GM21737 (cell line): ENCODE data around the gene SERPINE2.

Experiments used
- ATAC-seq: cut with Tn5 transposase; IDR thresholded peaks from one replicate; pipeline ENCODE4 v1.9.1; 2021; ENCODE audit warnings: mild to moderate bottlenecking, moderate library complexity; ENCODE audit not compliant: unreplicated experiment

The SERPINE2 gene

DNA sequence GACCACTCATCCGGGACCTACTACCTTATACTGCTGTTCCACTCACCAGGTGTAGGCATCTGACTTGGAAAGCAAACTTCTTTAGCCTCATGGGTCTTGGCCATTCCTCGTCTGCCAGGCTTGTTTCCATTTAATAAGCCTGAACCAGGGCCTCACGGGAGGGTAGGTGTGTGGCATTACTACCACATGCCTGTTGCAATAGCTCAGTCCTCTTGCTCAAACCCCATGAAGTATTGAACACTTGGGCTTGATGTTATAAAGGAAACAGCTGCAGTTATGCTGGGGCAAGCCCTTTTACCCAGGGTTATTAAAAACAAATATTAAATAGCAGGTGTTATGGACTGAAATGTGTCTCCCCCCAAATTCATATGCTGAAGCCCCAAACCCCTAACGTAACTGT lies 60.6 kb downstream of the SERPINE2 start:
- ATAC-seq, result no peak

DNA sequence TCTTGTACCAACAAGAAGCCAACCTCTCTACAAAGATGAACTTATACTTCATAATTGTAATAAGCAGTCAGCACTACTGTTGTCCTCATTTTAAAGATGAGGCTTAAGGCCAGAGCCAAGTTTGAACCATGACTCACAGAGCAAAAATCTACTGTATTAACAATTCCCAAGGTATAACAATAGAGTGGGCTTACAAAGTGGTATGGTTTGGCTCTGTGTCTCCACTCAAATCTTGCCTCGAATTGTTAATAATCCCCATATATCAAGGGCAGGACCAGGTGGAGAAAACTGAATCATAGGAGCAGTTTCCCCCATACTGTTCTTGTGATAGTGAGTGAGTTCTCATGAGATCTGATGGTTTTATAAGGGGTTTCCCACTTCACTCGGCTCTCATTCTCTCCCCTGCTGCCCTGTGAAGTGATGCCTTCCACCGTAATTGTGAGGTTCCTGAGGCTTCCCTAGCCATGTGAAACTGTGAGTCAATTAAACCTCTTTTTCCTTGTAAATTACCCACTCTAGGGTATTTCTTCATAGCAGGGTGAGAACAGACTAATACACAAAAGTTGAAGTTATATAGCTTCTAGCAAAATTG lies 62.4 kb downstream of the SERPINE2 start:
- no peak for ATAC-seq

DNA sequence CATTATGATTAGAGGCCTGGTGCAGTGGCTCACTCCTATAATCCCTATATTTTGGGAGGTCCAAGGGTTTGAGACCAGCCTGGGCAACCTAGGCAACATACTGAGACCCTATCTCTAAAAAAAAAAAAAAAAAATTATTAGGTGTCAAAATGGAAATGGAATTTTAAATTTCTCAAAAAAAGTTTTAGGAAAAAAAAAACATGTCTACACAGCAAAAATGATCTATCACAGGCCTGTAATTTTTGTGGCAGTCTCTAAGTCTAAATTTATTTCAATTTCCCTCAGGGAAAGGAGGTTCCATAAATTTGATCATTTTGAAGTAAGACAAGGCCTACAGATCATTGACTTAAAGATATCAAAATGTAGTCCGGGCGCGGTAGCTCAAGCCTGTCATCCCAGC lies 65.5 kb downstream of the SERPINE2 start:
- ATAC-seq, result no peak

DNA sequence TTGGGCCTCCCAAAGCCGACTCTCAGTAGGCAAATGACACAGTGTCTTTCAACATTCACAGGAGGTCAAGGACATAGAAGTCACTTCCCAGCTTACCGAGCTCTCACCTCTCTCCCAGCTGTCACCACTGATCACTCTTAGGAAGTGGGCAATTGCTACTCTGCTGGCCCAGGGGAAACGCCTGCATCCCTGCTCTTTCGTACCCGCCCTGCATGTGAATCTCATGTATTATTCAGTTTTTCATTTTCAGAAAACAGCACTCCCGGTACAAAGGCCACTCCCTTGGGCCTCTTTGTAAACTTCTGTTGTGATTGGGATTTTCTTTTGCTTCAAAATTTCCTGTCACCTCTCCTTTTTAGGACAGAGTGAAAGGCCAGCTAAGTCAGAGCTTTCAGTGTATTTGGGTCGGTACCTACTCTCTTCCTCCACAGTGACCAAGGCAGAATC lies 66.4 kb downstream of the SERPINE2 start:
- no peak for ATAC-seq

DNA sequence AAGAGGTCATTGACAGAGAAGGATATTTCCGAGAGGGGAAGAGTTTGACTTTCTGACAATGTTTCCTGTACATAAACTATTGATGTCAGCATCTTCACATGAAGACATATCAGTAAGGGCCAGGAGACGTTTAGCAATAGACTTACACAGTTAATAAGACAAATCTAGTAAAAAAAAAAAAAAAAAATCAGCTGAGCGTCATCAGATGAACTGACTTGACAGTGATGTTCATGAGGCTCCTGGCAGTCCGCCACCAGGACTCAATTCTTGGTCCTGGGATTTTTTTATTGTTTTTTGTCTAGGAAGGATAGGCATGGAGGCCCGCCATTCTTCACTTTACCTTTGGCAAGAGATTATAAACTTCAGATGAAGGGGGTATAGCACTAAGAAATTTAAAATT lies 67.4 kb downstream of the SERPINE2 start:
- no peak for ATAC-seq

DNA sequence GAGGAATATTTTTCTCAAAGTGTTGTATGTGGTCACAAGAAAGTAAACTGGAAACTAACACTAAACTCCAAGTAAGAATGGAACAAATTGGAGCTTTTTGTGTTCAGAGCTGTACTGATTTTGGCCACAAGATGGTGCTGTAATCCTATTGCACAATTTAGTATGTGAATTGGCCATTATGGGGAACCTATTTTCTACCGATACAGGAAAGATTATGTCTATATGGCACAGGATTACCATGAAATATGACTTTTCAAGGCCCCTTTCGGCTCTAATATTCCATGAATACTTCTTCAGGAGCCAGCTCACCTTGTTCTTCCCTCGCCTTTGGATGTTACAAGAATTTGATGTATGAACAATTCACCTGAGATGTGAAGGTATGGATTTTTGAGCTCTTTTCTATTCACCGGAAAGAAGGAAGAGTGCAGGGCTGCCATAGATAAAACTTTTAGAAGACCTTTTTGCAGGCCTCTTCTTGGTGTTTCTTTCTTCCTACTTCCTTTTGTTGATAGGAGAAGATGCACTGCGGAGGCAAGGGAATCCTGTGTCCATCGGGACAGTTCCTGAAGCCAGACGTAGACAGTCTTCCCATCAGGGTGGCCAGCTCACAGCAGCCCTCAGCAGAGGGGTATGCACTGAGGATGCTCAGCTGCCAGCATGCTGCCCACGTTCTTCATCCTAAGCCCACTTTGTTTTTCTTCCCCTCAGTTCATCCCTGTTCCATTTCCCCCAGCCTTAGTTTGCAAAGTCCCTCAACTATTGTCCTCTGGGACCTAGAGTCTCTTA lies 68.5 kb downstream of the SERPINE2 start:
- no peak for ATAC-seq

DNA sequence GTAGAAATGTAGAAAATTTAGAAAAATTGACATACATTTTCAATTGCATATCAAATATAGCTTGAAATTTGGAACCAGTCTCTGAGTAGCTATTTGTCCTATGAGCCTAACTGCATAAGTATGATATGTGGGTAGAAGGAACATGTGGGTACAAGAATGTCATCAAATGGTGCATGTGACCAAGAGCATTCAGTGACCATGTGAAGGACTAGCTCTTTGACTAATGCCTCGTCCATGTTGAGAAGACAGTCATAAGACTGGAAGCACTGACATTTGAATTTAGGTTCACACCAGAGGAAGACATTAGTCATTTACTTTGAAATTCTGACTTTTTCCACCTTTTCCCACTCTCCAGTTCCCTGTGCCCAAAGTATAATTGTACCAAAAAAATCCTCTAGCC lies 69.2 kb downstream of the SERPINE2 start:
- ATAC-seq, result no peak

DNA sequence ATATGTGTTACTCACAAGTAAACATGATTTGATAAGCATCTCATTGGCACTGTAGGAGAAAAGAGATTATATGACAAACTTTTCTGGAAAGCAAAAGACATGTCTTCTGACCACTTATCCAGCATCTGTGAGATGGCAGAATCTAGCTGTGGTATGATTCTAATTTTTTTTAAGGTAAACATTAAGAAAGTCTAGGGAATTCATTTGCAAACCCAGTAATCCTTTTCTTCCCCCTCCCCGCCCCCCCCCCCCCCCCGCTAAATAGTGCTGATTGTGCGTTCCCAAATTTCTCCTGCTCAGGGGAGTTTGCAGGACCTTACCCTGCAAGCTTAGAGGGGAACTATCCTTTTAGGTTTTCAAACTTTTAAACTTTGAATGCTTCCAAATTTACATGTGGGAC lies 69.8 kb downstream of the SERPINE2 start:
- no peak for ATAC-seq

DNA sequence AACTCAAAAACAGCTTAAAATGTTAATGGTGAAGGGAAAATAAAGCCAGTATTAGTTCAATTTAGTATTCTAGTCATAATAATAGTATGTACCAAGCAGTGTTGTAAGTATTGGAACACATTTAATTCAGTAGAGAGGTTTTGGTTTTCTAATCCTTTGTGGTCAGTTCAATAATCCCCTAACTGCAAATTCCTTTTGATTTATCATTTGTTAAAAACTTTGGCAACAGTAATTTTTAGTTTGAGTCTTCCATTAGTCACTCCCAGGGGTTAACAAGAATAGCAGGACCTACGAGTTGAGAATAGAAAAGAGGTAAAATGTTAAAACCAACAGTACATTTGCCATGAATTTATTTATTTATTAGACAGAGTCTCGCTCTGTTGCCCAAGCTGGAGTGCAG lies 71.1 kb downstream of the SERPINE2 start:
- ATAC-seq, result no peak

DNA sequence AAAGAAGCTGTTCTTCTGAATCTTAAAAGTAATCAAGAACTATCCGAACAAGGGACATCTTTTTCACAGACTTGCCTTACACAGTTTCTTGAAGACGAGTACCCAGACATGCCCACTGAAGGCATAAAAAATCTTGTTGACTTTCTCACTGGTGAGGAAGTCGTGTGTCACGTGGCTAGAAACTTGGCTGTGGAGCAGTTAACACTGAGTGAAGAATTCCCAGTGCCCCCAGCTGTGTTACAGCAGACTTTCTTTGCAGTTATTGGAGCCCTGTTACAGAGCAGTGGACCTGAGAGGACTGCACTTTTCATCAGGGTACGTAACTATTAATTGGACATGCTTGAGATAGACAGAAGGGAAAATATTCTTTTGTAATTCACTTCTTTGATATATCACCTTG lies 79.4 kb downstream of the SERPINE2 start:
- ATAC-seq, result no peak

DNA sequence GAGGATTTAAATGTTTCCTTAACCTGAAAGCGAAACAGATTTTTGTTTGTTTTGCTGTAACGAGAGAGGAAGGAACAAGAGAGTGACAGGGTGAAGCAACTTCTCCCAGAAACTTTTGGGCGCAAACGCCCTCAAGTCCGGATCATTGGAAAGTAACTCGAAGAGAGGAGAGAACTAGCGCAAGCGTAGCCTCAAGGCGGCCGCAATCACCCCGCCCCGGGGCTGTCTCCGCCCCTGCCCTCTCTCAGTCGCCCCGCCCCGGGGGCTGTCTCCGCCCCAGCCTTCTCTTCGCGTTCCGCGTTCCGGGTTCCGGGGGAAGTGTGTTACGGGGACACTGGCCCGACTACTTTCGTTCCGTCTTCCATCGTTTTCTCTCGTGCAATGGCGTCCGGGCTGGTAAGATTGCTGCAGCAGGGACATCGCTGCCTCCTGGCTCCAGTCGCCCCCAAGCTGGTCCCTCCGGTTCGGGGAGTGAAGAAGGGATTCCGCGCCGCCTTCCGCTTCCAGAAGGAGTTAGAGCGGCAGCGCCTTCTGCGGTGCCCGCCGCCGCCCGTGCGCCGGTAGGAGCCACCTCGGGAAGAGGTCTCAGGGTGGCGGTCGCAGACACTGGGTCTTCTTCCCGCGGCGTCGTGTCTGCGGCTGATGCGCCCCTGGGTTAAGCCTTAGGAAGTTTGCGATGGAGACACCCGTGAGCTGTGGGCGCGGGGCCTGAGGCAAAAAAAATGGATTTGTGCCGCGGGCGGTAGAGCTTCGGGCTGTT lies 81.8 kb downstream of the SERPINE2 start, which contains the start of gene MRPL44:
TSS of gene MRPL44 (plus strand) at position 372 of the 760 bp plus-strand sequence. CDS start at position 382, 10 bp downstream.
- ATAC-seq, result peak; percentile 93

DNA sequence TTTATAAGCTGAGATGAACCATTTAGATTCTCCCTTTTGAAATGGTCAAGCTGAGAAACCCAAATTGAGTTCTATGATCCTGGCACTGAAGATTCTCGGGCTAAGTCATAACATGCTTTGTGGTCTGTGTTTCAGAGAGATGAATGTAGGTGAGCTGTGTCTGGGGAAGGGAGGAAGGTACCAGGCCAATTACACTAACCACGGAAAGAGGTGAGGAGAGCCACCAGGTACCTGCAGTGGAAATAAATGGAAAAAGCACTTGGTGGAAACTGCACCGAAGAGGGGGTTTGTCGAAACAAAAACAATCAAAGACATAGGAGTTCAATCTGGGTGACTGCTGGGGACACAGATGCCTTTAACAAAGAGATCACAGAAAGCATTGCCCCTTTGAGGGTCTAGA lies 82.8 kb downstream of the SERPINE2 start:
- no peak for ATAC-seq

DNA sequence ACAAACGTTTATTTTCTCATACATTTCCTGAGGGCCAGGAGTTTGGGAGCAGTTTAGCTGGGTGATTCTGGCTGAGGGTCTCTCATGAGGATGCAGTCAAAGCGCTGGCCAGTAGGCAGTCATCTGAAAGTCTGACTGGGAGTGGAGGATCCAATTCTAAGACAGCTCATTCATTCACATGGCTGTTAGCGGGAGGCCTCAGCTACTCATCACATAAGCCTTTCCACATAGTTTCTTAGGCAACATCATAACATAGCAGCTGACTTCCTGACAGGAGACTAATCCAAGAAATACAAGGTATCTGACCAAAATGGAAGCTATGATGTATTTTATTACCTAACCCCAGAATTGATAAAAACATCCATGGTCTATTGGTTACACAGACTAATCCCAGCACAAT lies 84.7 kb downstream of the SERPINE2 start:
- ATAC-seq, result no peak

DNA sequence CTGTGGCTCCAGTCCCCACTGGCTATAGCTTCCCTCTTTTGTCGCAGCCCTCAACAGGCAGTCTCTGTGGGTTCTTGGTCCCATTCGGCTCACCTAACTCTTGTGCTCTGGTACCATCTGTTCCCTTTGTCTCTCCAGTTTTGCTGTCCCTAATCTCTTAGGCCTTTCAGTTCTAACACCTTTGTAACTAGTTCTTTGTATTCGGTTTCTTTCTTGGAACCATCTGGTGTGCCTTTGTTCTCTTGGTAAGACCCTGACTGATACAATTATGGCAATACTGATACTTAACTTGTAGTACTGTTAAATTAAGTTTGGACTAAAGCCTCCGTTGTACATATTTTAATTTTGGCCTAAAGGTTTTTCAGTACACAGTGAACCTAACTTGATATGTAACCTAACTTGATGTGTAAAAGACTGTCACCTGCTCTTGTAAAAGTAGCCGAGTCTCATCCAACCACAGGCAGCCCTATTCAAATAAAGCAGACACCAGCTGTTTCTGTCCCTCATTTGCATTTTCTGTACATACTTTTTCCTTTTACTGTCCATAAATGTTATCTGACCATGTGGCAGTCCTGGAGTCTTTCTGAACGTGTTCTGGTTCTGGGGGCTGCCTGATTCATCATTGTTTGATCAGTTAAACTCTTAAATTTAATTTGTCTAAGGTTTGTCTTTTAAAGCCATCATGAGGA lies 86.7 kb downstream of the SERPINE2 start:
- ATAC-seq, result peak; percentile 42

DNA sequence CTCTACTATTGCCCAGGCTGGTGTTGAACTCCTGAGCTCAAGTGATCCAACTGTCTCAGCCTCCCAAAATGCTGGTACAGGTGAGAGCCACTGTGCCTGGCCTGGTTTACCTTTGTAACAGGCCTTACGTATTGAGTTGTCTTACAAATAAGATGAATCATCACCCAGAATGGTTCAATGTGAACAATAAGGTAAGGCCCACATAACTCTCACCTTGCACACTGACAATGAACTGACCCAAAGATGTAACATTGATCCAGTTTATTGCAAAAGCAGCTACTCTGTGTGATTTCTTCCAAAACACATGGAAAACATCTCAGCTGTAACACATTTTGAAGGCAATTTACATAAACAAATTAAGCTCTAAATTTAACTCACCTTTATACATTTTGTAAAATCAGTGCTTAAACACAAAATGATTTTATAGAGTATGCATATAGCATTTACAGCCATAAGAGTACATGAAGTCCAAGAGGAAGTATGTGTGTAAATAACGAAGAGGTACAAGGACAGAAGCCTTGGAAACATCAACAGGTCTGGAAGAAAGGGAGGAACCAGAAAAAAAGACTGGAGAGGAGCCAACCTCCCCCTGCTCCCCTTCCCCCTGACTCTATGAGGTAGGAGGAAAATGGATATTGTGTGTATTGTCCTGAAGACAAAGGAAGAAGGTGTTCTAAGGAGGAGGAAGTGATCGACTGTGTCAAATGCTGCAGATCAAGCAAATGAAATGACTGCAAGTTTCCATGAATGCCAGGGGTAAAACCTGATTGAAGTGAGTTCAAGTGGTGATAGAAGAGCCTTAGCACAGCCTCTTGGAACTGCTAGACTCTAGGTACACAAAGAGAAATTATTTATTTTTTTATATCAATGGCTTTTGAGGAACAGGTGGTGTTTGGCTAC lies 88.4 kb downstream of the SERPINE2 start:
- no peak for ATAC-seq

DNA sequence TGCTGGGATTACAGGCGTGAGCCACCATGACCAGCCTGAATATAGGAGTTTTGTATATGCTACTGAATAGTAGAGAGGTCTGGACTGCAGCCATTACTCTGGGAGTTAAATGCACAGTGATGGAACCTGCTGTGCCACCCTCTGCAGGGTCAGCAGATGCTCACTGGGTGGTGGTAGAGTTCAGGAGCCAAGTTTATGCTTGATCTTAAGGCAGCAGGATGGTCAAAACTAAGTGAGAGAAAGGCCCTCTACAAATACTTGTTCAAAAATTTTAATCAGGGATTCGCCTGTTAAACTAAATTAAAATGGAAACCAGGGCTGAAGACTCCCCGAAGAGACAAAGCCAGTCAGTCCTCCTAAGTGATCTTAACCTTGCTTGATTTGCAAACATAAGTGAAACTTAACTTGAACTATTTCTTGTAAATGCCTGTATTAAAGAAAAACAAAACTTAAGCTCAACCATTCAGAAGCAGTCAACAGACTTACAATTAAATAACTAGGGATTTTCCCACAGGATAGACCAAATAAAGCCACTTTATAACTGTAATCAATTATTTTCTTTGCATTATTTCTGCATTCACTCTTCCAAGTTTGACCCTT lies 89.7 kb downstream of the SERPINE2 start:
- ATAC-seq, result no peak

DNA sequence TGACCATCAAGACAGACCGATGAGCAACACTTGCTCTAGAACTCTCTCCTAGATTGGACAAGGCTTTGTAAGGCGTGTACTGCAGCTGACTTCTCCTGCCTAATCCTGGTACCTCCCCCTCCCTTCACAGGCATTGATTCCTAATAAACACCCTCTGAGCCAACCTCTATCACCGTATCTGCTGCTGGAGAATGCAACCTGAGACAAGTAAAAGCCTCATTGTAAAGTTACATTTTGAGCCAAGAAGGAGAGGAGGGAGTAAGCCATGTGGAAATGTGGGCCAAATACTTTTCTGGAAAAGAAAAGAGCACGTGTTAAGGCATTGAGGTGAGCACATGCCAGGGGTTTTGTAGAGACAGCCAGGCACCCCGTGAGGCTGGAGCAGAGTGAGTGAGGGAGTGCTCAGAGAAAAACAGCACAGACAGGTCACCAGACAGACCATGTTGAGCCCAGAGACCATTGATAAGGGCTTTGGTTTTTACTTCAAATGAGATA lies 91.3 kb downstream of the SERPINE2 start:
- ATAC-seq, result no peak

DNA sequence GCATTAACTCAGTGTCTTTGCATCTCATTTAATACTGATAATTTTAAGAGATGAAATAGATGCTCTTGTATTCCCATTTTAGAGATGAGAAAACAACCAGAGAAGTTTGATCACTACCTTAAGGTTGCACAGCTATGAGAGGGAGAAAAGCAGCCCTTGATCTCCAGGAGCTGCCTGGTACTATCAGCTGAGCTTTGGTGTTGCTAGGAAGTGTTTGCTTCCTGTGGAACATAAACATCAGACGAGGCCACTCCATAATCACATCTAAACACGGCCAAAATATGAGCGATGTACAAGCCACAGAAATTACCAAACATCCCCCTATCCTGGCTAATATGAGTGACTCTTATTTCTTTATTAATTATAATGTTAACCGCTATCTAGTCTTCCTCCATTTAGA lies 93.3 kb downstream of the SERPINE2 start:
- no peak for ATAC-seq

DNA sequence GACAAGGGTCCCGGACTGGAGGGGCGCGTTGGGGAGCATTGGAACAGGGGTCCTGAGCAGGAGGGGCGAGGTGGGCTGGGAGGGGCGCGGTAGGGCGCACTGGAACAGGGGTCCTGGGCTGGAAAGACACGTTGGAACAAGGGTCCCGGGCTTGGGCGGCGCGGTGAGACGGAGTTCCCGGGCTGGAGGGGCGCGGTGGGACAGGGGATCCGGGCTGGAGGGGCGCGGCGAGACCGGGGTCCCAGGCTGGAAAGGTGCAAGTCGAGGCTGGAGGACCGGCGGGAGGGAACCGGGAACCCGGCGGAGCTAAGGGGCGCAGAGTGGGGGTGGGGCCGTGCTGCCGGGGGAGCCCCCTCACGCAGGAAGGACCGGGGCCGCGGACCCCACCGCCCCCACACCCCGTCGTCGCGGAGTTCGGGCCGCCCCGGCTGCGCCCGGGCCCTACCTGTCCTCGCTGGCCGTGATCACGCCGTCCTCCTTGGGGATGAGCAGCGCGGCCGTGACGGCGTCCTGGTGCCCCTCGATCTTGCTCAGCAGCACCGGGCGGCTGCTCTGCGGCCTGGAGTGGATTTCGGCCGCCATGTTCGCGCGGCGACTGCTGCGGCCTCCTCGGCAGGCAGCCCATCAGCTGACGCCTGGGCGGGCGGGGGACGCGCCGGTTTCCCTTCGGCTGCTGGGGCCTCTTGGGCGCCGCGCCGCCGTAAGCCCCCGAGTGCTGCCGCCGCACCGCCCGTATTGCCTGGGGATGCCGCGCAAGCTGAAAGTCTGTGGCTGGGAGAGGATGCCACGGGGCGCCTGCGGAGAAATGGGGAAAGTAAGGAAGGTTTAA lies 94.2 kb downstream of the SERPINE2 start, which contains the start of gene WDFY1:
TSS of gene WDFY1 (minus strand) at position 633 of the 829 bp plus-strand sequence. CDS start at position 582, 51 bp downstream.
- ATAC-seq, result peak; percentile 84
